HG02759 (cell line): ENCODE data around the gene TSEN54.

Source experiments
- ATAC-seq: cut with Tn5 transposase; IDR thresholded peaks from one replicate; pipeline ENCODE4 v1.9.1; 2021; ENCODE audit warnings: mild to moderate bottlenecking, moderate library complexity; ENCODE audit not compliant: unreplicated experiment

The TSEN54 gene

GRCh38 chr17:75536366-75536765, 20.0 kb downstream of the TSEN54 start:
- no peak for ATAC-seq

GRCh38 chr17:75539967-75540729, 23.8 kb downstream of the TSEN54 start:
- no peak for ATAC-seq

- no peak for ATAC-seq
These were observed 24.7 kb downstream of the TSEN54 start for GRCh38 chr17:75540923-75541503.

GRCh38 chr17:75542229-75542628, 25.9 kb downstream of the TSEN54 start:
- ATAC-seq: no peak

GRCh38 chr17:75542728-75543336, 26.5 kb downstream of the TSEN54 start:
- ATAC-seq: no peak

GRCh38 chr17:75544250-75544649, 27.9 kb downstream of the TSEN54 start:
- ATAC-seq: no peak

- ATAC-seq: no peak
These were observed 29.9 kb downstream of the TSEN54 start for GRCh38 chr17:75546181-75546580.

GRCh38 chr17:75547091-75547490, 30.8 kb downstream of the TSEN54 start:
- ATAC-seq: no peak

- no peak for ATAC-seq
These were observed 32.5 kb downstream of the TSEN54 start for GRCh38 chr17:75548813-75549212.

GRCh38 chr17:75549246-75550138, 33.2 kb downstream of the TSEN54 start:
- ATAC-seq: no peak

GRCh38 chr17:75550139-75550465, 33.8 kb downstream of the TSEN54 start:
- no peak for ATAC-seq

GRCh38 chr17:75551266-75551665, 34.9 kb downstream of the TSEN54 start:
- ATAC-seq: no peak

GRCh38 chr17:75552425-75553294, 36.3 kb downstream of the TSEN54 start:
- ATAC-seq: no peak

- no peak for ATAC-seq
These were observed 37.2 kb downstream of the TSEN54 start for GRCh38 chr17:75553295-75554110.

GRCh38 chr17:75555679-75556153, 39.4 kb downstream of the TSEN54 start:
- ATAC-seq: no peak

- no peak for ATAC-seq
These were observed 40.9 kb downstream of the TSEN54 start for GRCh38 chr17:75557075-75557851.

- no peak for ATAC-seq
These were observed 41.7 kb downstream of the TSEN54 start for GRCh38 chr17:75557852-75558665.
